Measurements from ENCODE around the gene PDE4D. TPM values are rescaled to one million over a fixed set of nuclear protein-coding genes. Genes with fewer than 3 reads are reported as not detected.

PDE4D gene
- total and polyA plus RNA-seq, 10 of the 15 experiments (the other 5 are each of a cell fraction or from before 2014, with no cell fraction given): 0.87 to 4.1 (median 2.2) TPM

GRCh38 chr5:59579101-59579823, 314.3 kb downstream of the PDE4D start:
- H4K20me1 ChIP-seq (ENCODE audit: control insufficient read depth, insufficient read depth): no peaks in the 10 kb centered on the region
- in situ Hi-C loops (cut with MboI) (no loop called here), intact Hi-C loops (cut with micrococcal nuclease; ENCODE audit: unreplicated experiment) (no loop called here)
- no peak overlapping the region for H3K4me2 ChIP-seq (ENCODE audit: control insufficient read depth, insufficient read depth)
- CTCF ChIA-PET: no interaction called here
- H2AFZ ChIP-seq (ENCODE audit: control insufficient read depth, low read depth, low read length): no peak overlapping the region
- TF ChIP-seq PAX8 (IDR thresholded peaks at IDR 0.05) (no peak), GABPA (IDR thresholded peaks at IDR 0.05; ENCODE audit: low read depth) (no peak), CHD4 (IDR thresholded peaks at IDR 0.05) (no peak), MTA2 (IDR thresholded peaks at IDR 0.05; ENCODE audit: low read depth) (no peak), SIN3A (IDR thresholded peaks at IDR 0.05; ENCODE audit: low read depth, low read length) (no peak), RB1 (IDR thresholded peaks at IDR 0.05; ENCODE audit: borderline replicate concordance) (no peak), NR2C1 (IDR thresholded peaks at IDR 0.05) (no peak), HDGF (IDR thresholded peaks at IDR 0.05) (no peak), MTA3 (IDR thresholded peaks at IDR 0.05; ENCODE audit: borderline replicate concordance, low read length) (no peak), MEF2A (IDR thresholded peaks at IDR 0.05; ENCODE audit: insufficient read depth, low read depth, low read length) (no peak), NR2F1 (conservative IDR thresholded peaks at IDR 0.05) (no peak), BCL11A (IDR thresholded peaks at IDR 0.05; ENCODE audit: low read depth, low read length) (no peak)
- no peaks in the 10 kb centered on the region for H3K4me1 ChIP-seq (ENCODE audit: control insufficient read depth, insufficient read depth, low read length)
- no peaks in the 10 kb centered on the region for H3K9me3 ChIP-seq (replicated peaks; ENCODE audit: control insufficient read depth, insufficient read depth, low read length)
- POLR2A ChIA-PET: no interaction called here
- no peak overlapping the region for H3K27ac ChIP-seq (ENCODE audit: control insufficient read depth, insufficient read depth)
- no peaks in the 10 kb centered on the region for H3K36me3 ChIP-seq (ENCODE audit: control insufficient read depth in 2 of 2, insufficient read depth in 2 of 2, low read length in 1 of 2)
- no peak for FAIRE-seq
- SMC1A ChIA-PET (ENCODE audit: uncharacterized antibody, unreplicated experiment): no interaction called here
- 59% methylated on average over 2 of the region's 2 CpGs for WGBS (ENCODE audit: insufficient coverage, insufficient replicate concordance, low lambda C conversion rate, missing lambda C conversion rate)
- H3K4me3 ChIP-seq: no peak overlapping the region
- H3K27me3 ChIP-seq (replicated peaks in 1 of 2; ENCODE audit: control insufficient read depth in 2 of 2, insufficient read depth in 2 of 2, low read length in 1 of 2): no peaks in the 10 kb centered on the region
- DNase-seq (ENCODE audit: low read depth, low spot score): no peak
- H3K79me2 ChIP-seq (ENCODE audit: control insufficient read depth, insufficient read depth, low read length): no peaks in the 10 kb centered on the region
- H3K9ac ChIP-seq (ENCODE audit: control insufficient read depth, insufficient read depth, low read length): no peak overlapping the region
- no peak for ATAC-seq
- RAD21 ChIA-PET (ENCODE audit: unreplicated experiment): no interaction called here
- BruUV-seq (replicated peaks): no TSS peak

Measured in GM12878 (cell line).